ENCODE measurements around the gene STPG4.
A peak's percentile ranks its signal among the peaks of the same experiment; 100 is the strongest.
"Not testable (repeated sequence)": the region's sequence is repeated elsewhere in the genome, so short reads cannot be mapped to it uniquely, and the experiment has no call there.

STPG4 gene

DNA sequence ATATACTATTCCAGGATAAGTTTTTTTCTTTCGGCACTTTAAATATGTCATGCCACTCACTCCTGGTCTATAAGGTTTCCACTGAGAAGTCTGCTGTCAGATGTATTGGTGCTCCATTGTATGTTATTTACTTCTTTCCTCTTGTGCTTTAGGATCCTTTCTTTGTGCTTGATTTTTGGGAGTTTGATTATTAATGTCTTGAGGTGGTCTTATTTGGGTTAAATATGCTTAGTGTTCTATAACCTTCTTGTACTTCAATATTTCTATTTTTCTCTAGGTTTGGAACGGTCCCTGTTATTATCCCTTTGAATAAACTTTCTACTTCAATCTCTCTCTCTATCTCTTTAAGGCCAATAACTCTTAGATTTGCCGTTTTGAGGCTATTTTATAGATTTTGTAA, 28.3 kb downstream of the STPG4 start:
- DNase-seq (ENCODE audit: low spot score) = no peak

DNA sequence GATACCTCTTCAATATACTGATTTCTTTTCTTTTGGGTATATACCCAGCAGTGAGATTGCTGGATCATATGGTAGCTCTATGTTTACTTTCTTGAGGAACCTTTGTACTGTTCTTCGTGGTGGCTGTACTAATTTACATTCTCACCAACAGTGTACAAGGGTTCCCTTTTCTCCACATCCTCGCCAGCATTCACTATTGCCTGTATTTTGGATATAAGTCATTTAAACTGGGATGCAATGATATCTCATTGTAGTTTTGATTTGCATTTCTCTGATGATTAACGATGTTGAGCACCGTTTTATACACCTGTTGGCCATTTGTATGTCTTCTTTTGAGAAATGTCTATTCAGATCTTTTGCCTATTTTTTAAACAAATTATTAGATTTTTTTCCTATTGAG, 30.4 kb downstream of the STPG4 start:
- DNase-seq (ENCODE audit: low spot score) = not testable (repeated sequence)

GRCh38 chr2:47120424-47120823, 34.7 kb downstream of the STPG4 start:
- DNase-seq (ENCODE audit: low spot score) = not testable (repeated sequence)

- no peak for DNase-seq (ENCODE audit: low spot score)
Measured at GRCh38 chr2:47119001-47119400, 36.1 kb downstream of the STPG4 start.

- DNase-seq (ENCODE audit: low spot score) = no peak
Measured at GRCh38 chr2:47118581-47118980, 36.5 kb downstream of the STPG4 start.

GRCh38 chr2:47112665-47113435, 42.3 kb downstream of the STPG4 start:
- DNase-seq (ENCODE audit: low spot score) = no peak

DNA sequence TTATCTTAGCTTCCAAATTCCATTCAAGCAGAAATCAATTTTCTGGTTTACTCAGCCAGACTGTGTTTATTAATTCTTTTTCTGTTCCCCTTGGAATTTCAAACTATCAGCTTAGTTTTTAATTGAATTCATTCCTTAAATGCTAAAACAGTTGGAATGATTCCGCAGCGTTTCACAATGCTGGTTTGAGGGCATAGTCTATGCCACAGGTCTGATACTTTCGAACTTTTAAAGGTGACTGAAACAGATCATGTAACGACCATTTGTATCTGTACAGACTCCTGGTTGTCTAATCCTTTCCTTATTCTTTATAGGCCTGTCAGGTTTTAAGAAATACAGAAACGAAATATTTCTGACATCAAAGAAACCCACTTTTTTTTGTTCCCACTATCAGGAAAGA, 45.4 kb downstream of the STPG4 start:
- no peak for DNase-seq (ENCODE audit: low spot score)

DNA sequence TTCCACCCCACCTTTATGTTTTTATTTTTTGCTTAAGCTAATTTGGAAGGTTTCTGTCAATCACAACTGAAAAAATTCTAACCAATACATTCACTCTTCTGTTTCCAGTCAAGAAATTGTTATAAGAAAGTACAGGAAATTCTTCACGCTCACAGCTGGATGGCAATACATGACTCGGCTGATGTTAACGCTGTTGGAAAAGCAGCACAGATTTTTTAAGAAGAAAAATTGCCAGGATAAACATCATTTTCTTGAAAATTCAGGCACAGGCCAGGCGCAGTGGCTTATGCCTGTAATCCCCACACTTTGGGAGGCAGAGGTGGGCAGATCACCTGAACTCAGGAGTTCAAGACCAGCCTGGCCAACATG, 46.1 kb downstream of the STPG4 start:
- DNase-seq (ENCODE audit: low spot score) = no peak

DNA sequence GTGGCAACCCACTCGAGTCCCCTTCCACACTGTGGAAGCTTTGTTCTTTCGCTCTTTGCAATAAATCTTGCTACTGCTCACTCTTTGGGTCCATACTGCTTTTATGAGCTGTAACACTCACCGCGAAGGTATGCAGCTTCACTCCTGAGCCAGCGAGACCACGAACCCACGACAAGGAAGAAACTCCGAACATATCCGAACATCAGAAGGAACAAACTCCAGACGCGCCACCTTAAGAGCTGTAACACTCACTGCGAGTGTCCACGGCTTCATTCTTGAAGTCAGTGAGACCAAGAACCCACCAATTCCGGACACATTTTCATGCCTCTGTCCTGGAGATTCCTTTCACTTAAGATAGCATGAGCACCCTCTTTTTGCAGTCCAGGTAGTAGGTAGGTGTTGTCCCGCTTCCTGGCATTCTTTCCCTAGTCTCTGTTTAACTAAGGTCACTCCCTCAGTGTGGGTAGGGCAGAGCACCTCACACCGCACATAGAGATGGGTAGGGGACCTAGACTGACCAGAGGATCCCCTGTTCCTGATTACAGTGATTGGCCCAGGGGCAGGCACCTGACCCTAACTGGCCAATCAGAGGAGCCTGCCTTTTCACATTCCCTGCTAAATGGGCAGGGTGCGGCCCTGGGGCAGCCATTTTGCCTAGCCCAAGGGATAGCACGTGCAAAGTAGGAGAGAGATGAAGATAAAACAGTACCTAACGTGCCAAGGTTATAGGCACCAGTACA, 46.7 kb downstream of the STPG4 start:
- DNase-seq (ENCODE audit: low spot score) = not testable (repeated sequence)

- DNase-seq (ENCODE audit: low spot score) = not testable (repeated sequence)
Measured at GRCh38 chr2:47107201-47107600, 47.9 kb downstream of the STPG4 start.

- not testable (repeated sequence) for DNase-seq (ENCODE audit: low spot score)
Measured at GRCh38 chr2:47106231-47106630, 48.9 kb downstream of the STPG4 start.

DNA sequence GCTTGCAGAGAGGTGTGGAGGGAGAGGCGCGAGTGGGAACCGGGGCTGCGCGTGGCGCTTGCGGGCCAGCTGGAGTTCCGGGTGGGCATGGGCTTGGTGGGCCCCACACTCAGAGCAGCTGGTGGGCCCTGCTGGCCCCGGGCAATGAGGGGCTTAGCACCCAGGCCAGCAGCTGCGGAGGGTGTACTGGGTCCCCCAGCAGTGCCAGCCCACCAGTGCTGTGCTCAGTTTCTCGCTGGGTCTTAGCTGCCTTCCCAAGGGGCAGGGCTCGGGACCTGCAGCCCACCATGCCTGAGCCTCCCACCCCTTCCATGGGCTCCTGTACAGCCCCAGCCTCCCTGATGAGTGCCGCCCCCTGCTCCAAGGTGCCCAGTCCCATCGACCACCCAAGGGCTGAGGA, 55.4 kb downstream of the STPG4 start:
- not testable (repeated sequence) for DNase-seq (ENCODE audit: low spot score)

DNA sequence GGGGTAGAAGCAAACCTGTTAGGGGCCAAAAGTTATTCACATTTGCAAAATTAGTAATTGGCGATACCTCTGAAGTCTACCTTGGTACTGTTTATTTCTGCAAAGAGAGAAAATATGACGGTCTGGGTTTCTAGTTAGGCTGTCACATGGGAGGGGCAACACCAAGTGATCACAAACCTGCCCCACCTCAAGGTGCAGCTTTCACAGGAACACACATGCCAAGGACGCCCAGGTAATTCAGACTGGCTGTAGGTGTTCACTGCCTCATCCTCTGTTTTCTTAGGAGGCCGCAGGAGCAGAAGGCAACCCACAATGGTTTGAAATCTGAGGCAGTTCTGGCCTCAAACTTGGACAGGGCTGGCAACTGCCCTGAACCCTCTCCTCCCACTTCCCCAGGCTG, 56.2 kb downstream of the STPG4 start:
- no peak for DNase-seq (ENCODE audit: low spot score)

DNA sequence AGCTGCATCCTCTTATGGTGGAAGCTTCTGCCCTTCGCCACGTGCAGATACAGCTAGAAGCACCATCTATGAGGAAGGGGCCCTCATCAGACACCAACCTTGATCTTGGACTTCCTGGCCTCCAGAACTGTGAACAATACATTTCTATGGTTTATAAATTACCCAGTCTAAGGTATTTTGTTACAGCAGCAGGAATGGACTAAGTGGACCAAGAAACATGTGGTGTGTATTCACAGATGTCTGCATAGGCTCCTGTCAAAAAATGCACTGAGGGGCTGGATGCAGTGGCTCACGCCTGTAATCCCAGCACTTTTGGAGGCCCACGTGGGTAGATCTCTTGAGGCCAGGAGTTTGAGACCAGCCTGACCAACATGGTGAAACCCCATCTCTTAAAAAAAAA, 57.5 kb downstream of the STPG4 start:
- no peak for DNase-seq (ENCODE audit: low spot score)

DNA sequence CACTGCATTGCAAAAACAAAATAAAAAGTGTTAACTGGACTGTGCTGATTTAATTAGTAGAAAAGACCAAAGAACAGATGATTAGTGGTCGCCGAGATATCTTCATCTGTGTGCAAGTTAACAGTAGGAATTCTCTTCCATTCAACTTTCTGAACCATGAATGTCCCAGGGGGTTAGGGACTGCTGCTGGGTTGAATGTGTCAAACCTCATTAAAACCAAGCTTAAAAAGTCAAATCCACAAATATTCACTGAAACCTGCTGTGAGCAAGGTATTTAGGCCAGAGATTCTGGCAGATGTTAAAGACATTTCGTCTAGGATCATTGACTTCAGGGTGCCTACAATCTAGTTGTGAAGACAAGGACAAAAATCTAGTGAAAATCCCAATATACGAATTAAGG, 58.7 kb downstream of the STPG4 start:
- DNase-seq (ENCODE audit: low spot score) = no peak

DNA sequence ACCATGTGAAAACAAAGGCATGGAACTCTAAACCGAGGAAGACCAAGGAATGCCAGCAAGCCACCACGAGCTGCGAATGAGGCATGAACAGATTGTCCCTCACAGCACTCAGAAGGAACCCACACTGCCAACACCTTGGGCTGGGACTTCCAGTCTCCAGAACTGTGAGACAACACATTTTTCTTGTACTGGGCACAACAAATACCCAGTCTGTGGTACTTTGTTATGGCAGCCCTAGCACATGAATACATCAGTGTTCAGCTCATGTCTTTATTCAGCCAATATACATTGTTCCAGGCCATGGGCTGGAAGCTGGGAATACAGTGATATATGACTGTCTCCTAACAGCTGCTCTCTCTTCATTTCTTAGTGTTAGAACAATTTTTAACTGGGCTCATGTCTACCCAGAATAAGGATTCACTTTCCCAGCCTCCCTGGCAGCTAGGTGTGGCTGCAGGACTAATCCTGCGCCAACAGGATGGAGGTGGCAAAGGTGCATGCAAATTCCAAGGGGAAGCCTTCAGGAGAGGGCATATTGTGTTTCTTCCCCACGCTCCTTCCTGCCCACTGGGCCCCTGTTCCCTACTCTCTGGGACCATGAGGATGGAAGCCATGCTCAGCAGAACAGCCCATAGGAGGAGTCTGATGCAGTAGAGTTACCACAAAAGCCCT, 59.6 kb downstream of the STPG4 start:
- DNase-seq (ENCODE audit: low spot score) = no peak

DNA sequence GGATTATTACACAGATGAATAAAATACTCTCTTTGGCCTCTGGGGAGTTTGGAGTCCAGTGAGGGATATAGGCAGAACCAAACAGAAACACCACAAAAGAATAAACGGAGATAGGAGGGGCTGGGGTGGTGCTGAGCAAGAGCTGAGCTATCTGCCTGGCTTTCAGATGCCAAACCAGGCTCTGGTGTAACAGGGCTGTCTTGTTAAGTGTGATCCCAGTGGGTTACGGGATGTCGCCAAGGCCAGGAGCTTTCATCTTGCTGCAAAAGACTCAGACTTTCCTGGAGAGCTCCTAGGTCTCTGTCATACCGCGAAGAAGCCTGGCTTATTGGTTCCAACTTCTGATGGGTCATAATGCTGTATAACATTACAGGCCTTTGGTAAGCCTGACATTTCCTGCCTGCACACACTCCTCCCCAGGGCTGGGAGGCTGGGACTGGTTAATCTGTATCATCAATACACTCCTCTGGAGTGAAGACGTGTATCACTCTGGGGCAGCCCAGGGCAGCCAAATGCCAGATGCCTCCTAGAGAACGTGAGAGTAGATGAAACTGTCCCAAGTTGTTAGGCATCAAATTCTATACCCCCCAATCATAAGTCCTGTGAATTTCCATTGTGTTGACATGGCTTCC, 60.5 kb downstream of the STPG4 start:
- no peak for DNase-seq (ENCODE audit: low spot score)

DNA sequence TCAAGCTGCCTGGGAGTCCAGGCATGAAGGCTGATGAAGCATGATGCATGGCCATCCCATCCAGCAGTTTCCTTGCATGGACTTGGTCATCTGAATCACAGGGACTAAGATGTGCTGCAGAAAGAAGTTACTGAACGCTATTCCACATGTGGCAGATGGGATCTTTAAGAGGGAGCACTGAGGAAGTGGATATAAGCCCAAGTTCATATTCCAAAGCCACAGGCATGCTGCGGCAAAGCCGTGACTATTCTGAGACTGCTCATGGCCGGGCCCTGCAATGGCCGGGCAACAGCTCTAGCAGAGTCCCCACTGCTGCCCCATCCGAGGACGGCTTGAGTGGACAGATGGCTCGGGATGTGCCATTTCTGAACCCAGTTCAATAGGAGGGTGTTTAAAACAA, 61.5 kb downstream of the STPG4 start:
- DNase-seq (ENCODE audit: low spot score) = no peak

GRCh38 chr2:47092465-47092864, 62.6 kb downstream of the STPG4 start:
- DNase-seq (ENCODE audit: low spot score) = no peak

DNA sequence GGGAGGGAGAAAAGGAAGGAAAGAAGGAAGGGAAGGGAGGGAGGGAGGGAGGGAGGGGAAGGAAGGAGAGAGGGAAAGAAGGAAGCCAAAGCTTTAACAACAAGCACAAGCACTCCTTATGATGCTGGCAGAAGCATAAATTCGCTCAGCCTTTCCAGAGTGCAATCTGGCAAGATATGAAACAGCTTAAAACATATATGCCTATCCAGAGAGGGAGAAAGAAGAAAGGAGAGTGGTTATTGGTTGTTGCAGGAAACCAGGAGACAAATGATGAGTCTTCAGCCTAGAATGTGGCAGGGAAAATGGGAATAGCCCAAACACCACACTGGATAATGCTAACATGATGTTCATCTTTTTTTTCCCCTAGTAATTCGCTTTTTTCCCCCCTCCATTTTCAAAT, 64.0 kb downstream of the STPG4 start:
- DNase-seq (ENCODE audit: low spot score) = no peak

DNA sequence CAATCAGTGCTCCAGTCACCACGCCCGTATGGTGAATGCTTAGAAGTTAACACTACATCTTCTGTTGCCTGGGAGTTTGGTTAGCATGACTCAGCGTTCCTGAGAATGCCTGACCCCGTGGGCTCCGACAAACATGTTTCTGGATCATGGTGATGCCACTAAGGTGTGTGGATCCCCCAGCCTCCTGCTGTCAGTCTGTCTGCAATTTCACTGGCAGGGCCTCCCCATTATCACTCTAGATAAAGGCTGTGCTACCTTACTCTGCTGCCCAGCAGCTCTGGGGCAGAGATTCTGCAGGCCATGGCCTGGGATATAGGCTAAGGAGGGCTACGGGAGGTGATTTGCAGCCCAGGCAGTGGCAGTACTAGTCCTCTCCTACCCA, 66.0 kb downstream of the STPG4 start:
- DNase-seq (ENCODE audit: low spot score) = peak; percentile 46

DNA sequence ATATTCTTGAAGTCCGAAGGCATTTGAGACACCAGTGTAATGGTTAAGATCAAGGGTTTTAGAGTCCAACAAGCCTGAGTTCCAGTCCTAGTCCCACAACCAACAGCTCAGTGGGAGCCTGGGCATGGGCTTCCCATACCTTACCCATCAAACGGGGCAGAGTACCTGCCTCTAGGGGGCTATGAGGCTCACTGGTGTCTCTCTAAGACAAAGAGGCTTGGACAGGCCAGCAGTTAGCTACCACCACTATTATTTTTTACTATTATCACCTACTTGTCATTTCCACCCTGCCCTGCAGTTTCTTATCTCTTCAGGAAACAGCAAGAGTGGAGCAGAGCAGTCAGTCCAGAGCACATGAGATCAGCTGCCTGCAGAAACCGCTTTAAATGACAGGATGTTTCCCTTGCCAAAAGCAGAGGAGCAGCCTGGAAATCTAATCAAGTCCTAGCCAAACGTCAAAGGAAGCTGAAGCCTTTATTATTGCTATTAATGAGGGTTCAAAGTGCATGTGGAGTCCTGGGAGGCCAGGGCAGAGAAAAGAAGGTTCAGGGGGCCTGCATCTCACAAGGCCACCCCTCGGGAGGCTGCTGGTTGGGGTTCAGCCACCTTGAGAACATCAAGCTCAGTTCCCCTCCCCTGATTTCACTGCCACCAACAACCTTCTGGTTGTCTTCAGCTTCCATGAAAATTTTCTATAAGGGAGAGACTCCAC, 66.6 kb downstream of the STPG4 start:
- DNase-seq (ENCODE audit: low spot score) = peak; percentile 34

Measured in ecto neural progenitor cell (in vitro differentiated cells).